HCT116 (cell line): Measurements from ENCODE around the gene FBXO17. TPM values are rescaled to one million over a fixed set of nuclear protein-coding genes. Genes with fewer than 3 reads are reported as not detected.

Experiments
- ATAC-seq: fragments of 200-7000 bp; cut with Tn5 transposase; 2 replicates; pipeline ENCODE4 v1.9.1; 2020; ENCODE audit warnings: mild to moderate bottlenecking, moderate library complexity
- BruUV-seq: library from RNA; stranded (reverse); fragments of 400-500 nt; replicated peaks from 2 replicates; lab custom pipeline; 2021; lab: Mats Ljungman, UMichigan
- CTCF ChIA-PET: fragments of 300-600 bp; sonication (Branson Sonifier 250); formaldehyde crosslinking; loops from one replicate; lab custom pipeline; 2021; ENCODE audit warnings: antibody characterized with exemption; lab: Charles Lee
- POLR2A ChIA-PET: fragments of 300-600, 350-600 bp; sonication (Branson Sonifier 250); formaldehyde crosslinking; loops from one replicate; lab custom pipeline; 2021; ENCODE audit warnings: antibody characterized with exemption; lab: Charles Lee
- RAD21 ChIA-PET, 2 experiments: fragments of 300-600 bp; sonication (Branson Sonifier 250); formaldehyde crosslinking; loops; one replicate each; lab custom pipeline; 2023; ENCODE audit warnings: low total read pairs in 2 of 2; ENCODE audit not compliant: uncharacterized antibody in 2 of 2, unreplicated experiment in 2 of 2, low non-redundant PET in 1 of 2; lab: Charles Lee
- DNase-seq: peaks from one replicate; pipeline ENCODE4 v3.0.0-alpha.2; 2010; ENCODE audit warnings: low read depth, low spot score
- H2AFZ ChIP-seq: fragments of 200-600 bp; shearing (Covaris generic), sonication (generic); 2 replicates; pipeline ENCODE4 v1.6.1; 2017; ENCODE audit warnings: low read depth, mixed run types, mixed read lengths, antibody characterized with exemption, low read length; ENCODE audit not compliant: poor library complexity, severe bottlenecking
- H3K27ac ChIP-seq: 2 replicates; pipeline ENCODE4 v1.5.1; 2012; ENCODE audit warnings: low read depth, low read length
- H3K27me3 ChIP-seq: fragments of 200-600 bp; sonication (generic); 2 replicates; pipeline ENCODE4 v1.6.1; 2016; ENCODE audit warnings: mixed run types, low read length, mixed read lengths; ENCODE audit not compliant: insufficient read depth
- H3K36me3 ChIP-seq, 2 experiments: fragments of 200-500 bp in 1 of 2; fragments of 200-600 bp in 1 of 2; sonication (Bioruptor generic) in 1 of 2; sonication (generic) in 1 of 2; 2 replicates each; pipeline versions ENCODE4 v1.5.1 to v1.6.1; 2014 to 2016; ENCODE audit warnings: low read length in 2 of 2, inconsistent platforms in 1 of 2, mixed read lengths in 1 of 2, mixed run types in 1 of 2; ENCODE audit not compliant: insufficient read depth in 2 of 2, control insufficient read depth in 1 of 2
- H3K4me1 ChIP-seq, 2 experiments: fragments of 200-600 bp in 1 of 2; sonication (generic) in 1 of 2; 2 replicates each; pipeline versions ENCODE4 v1.5.1 to v1.6.1; 2012 to 2017; ENCODE audit warnings: low read length in 2 of 2, inconsistent platforms in 1 of 2, mild to moderate bottlenecking in 1 of 2, mixed read lengths in 1 of 2, mixed run types in 1 of 2, moderate library complexity in 1 of 2; ENCODE audit not compliant: insufficient read depth in 2 of 2, control insufficient read depth in 1 of 2
- H3K4me2 ChIP-seq: fragments of 200-600 bp; sonication (generic); 2 replicates; pipeline ENCODE4 v1.6.1; 2017; ENCODE audit warnings: mixed run types, low read length, mixed read lengths
- H3K4me3 ChIP-seq, 2 experiments: fragments of 200-600 bp in 1 of 2; sonication (generic) in 1 of 2; replicated peaks in 1 of 2; 2 replicates each; pipeline ENCODE4 v1.5.1; 2011 to 2016; ENCODE audit warnings: low read length in 2 of 2, control low read depth in 1 of 2, low read depth in 1 of 2, mild to moderate bottlenecking in 1 of 2, mixed read lengths in 1 of 2, mixed run types in 1 of 2
- H3K79me2 ChIP-seq: fragments of 200-600 bp; sonication (generic); 2 replicates; pipeline ENCODE4 v1.6.1; 2017; ENCODE audit warnings: mild to moderate bottlenecking, mixed run types, low read length, moderate library complexity, mixed read lengths; ENCODE audit not compliant: insufficient read depth
- H3K9ac ChIP-seq: fragments of 200-600 bp; sonication (generic); 2 replicates; pipeline ENCODE4 v1.6.1; 2016; ENCODE audit warnings: low read length, mixed read lengths
- H3K9me2 ChIP-seq: fragments of 200-600 bp; sonication (generic), shearing (Covaris generic); 2 replicates; pipeline ENCODE4 v1.6.1; 2017; ENCODE audit warnings: mixed run types, mild to moderate bottlenecking, moderate library complexity; ENCODE audit not compliant: insufficient read depth
- H3K9me3 ChIP-seq, 2 experiments: fragments of 200-500 bp in 1 of 2; fragments of 200-600 bp in 1 of 2; sonication (Bioruptor generic) in 1 of 2; sonication (generic) in 1 of 2; 2 replicates each; pipeline ENCODE4 v1.6.1; 2014 to 2017; ENCODE audit warnings: low read length in 2 of 2, mixed read lengths in 2 of 2, inconsistent platforms in 1 of 2, low read depth in 1 of 2, mild to moderate bottlenecking in 1 of 2, mixed run types in 1 of 2, moderate library complexity in 1 of 2; ENCODE audit not compliant: control insufficient read depth in 1 of 2, insufficient read depth in 1 of 2
- H4K20me1 ChIP-seq: fragments of 200-600 bp; sonication (generic), shearing (Covaris generic); 2 replicates; pipeline ENCODE4 v1.6.1; 2017; ENCODE audit warnings: mixed run types, mild to moderate bottlenecking, moderate library complexity; ENCODE audit not compliant: insufficient read depth
- ATF3 ChIP-seq: IDR thresholded peaks from 2 replicates; pipeline ENCODE4 v1.6.1; 2012
- ELF1 ChIP-seq: IDR thresholded peaks from 2 replicates; pipeline ENCODE4 v1.6.1; 2012; ENCODE audit warnings: low read depth, borderline replicate concordance
- POLR2AphosphoS5 ChIP-seq: IDR thresholded peaks from 2 replicates; pipeline ENCODE4 v1.6.1; 2011; ENCODE audit warnings: mild to moderate bottlenecking, low read depth, low read length, moderate library complexity
- YY1 ChIP-seq: IDR thresholded peaks from 2 replicates; pipeline ENCODE4 v1.6.1; 2011; ENCODE audit warnings: low read length, low read depth, moderate library complexity, mild to moderate bottlenecking; ENCODE audit not compliant: insufficient replicate concordance; ENCODE audit errors: extremely low read depth
- ZBTB33 ChIP-seq: IDR thresholded peaks from 2 replicates; pipeline ENCODE4 v1.6.1; 2011; ENCODE audit warnings: mild to moderate bottlenecking, low read length, moderate library complexity; ENCODE audit not compliant: insufficient replicate concordance; ENCODE audit errors: extremely low read depth
- ZNF274 ChIP-seq: fragments of 200-500 bp; sonication (Bioruptor generic); IDR thresholded peaks from 2 replicates; pipeline ENCODE4 v1.6.1; 2014; ENCODE audit warnings: mild to moderate bottlenecking, low read depth, low read length, inconsistent platforms
- intact Hi-C: fragments of 100-400 bp; cut with micrococcal nuclease; formaldehyde crosslinking; loops from 2 replicates; pipeline ENCODE4 v1.10.0; 2022
- total RNA-seq: library from RNA; stranded (reverse); gene quantifications from one replicate; pipeline ENCODE4 v1.2.1, GENCODE V29; 2021; ENCODE audit not compliant: unreplicated experiment
- TF ChIP-seq, protein P1 (sequence below): IDR thresholded peaks from 2 replicates; pipeline ENCODE4 v1.6.1; 2012; ENCODE audit warnings: low read depth

FBXO17 gene
- total RNA-seq, 1 experiment from 2014 or later = 18.5 TPM

DNA sequence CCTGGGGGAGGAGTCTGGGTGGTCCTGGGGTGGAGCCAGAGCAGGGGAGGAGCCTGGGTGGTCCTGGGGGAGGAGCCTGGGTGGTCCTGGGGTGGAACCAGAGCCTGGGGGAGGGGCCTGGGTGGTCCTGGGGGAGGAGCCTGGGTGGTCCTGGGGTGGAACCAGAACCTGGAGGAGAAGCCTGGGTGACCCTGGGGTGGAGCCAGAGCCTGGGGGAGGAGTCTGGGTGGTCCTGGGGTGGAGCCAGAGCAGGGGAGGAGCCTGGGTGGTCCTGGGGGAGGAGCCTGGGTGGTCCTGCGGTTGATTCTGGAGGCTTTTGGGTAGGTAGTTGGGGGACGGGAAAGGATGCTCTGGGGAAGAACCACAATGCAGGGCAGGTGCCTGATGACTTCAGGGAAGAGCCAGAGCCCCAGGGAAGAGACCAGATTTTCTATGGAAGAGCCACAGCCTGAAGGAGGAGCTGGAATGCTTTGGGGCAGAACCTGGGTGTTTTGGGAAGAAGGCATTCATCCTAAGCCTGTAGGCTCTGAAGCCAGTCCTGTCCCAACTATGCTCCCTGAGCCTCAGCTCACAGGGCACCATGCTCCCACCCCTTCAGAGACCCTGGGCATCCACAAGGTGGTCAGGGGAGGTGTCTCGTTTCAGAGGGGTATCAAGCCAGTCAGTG lies 29.8 kb downstream of the FBXO17 start:
- H3K4me3 ChIP-seq = no peak overlapping the region
- intact Hi-C loops = no loop called here
- TF ChIP-seq ELF1 (no peak), POLR2AphosphoS5 (no peak), ZNF274 (no peak), ATF3 (no peak), YY1 (no peak), ZBTB33 (no peak)
- TF ChIP-seq, protein P1, sequence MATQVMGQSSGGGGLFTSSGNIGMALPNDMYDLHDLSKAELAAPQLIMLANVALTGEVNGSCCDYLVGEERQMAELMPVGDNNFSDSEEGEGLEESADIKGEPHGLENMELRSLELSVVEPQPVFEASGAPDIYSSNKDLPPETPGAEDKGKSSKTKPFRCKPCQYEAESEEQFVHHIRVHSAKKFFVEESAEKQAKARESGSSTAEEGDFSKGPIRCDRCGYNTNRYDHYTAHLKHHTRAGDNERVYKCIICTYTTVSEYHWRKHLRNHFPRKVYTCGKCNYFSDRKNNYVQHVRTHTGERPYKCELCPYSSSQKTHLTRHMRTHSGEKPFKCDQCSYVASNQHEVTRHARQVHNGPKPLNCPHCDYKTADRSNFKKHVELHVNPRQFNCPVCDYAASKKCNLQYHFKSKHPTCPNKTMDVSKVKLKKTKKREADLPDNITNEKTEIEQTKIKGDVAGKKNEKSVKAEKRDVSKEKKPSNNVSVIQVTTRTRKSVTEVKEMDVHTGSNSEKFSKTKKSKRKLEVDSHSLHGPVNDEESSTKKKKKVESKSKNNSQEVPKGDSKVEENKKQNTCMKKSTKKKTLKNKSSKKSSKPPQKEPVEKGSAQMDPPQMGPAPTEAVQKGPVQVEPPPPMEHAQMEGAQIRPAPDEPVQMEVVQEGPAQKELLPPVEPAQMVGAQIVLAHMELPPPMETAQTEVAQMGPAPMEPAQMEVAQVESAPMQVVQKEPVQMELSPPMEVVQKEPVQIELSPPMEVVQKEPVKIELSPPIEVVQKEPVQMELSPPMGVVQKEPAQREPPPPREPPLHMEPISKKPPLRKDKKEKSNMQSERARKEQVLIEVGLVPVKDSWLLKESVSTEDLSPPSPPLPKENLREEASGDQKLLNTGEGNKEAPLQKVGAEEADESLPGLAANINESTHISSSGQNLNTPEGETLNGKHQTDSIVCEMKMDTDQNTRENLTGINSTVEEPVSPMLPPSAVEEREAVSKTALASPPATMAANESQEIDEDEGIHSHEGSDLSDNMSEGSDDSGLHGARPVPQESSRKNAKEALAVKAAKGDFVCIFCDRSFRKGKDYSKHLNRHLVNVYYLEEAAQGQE = no peak
- no peak overlapping the region for H3K27ac ChIP-seq
- no peaks in the 10 kb centered on the region for H4K20me1 ChIP-seq
- H3K9me2 ChIP-seq = no peaks in the 10 kb centered on the region
- no peak overlapping the region for H3K4me2 ChIP-seq
- ChIA-PET RAD21 (no interaction called here), POLR2A (no interaction called here), CTCF (no interaction called here)
- no peak overlapping the region for H2AFZ ChIP-seq
- H3K9me3 ChIP-seq = no peaks in the 10 kb centered on the region
- DNase-seq = no peak
- peak; percentile 57 for ATAC-seq
- no peaks in the 10 kb centered on the region for H3K36me3 ChIP-seq
- no TSS peak for BruUV-seq
- H3K9ac ChIP-seq = no peak overlapping the region
- H3K4me1 ChIP-seq = no peaks in the 10 kb centered on the region
- no peaks in the 10 kb centered on the region for H3K79me2 ChIP-seq
- H3K27me3 ChIP-seq = no peaks in the 10 kb centered on the region
